Astrocyte (in vitro differentiated cells and primary cell): ENCODE data around the gene ELF1. TPM values are rescaled to one million over a fixed set of nuclear protein-coding genes. Genes with fewer than 3 reads are reported as not detected.

Experiments used
- DNase-seq: peaks from one replicate; pipeline ENCODE4 v3.0.0-alpha.2; 2010; ENCODE audit warnings: low read depth
- FAIRE-seq: peaks from 2 replicates; lab custom pipeline; 2011; peaks lifted over from hg19 to GRCh38; lab: Jason Lieb, UNC
- H2AFZ ChIP-seq: 2 replicates; pipeline ENCODE4 v1.6.0; 2012; ENCODE audit warnings: low read depth, low read length, inconsistent platforms
- H3K27ac ChIP-seq: 2 replicates; pipeline ENCODE4 v1.5.1; 2011; ENCODE audit warnings: low read depth, low read length, inconsistent platforms
- H3K27me3 ChIP-seq: 2 replicates; pipeline ENCODE4 v1.6.0; 2011; ENCODE audit warnings: low read length, inconsistent platforms; ENCODE audit not compliant: insufficient read depth
- H3K36me3 ChIP-seq: 2 replicates; pipeline ENCODE4 v1.5.1; 2011; ENCODE audit warnings: low read length, inconsistent platforms; ENCODE audit not compliant: insufficient read depth
- H3K4me1 ChIP-seq: 2 replicates; pipeline ENCODE4 v1.5.1; 2011; ENCODE audit warnings: low read length, inconsistent platforms; ENCODE audit not compliant: insufficient read depth
- H3K4me2 ChIP-seq: 2 replicates; pipeline ENCODE4 v1.6.0; 2012; ENCODE audit warnings: low read length, inconsistent platforms
- H3K4me3 ChIP-seq: 2 replicates; pipeline ENCODE4 v1.5.1; 2011; ENCODE audit warnings: low read depth, mild to moderate bottlenecking, low read length, inconsistent platforms; ENCODE audit not compliant: insufficient read depth
- H3K79me2 ChIP-seq: 2 replicates; pipeline ENCODE4 v1.6.0; 2012; ENCODE audit warnings: mild to moderate bottlenecking, low read length, inconsistent platforms; ENCODE audit not compliant: insufficient read depth
- H3K9ac ChIP-seq: 2 replicates; pipeline ENCODE4 v1.6.0; 2012; ENCODE audit warnings: mild to moderate bottlenecking, low read length, inconsistent platforms
- H3K9me3 ChIP-seq: 2 replicates; pipeline ENCODE4 v1.5.1; 2012; ENCODE audit warnings: low read depth, mild to moderate bottlenecking, low read length, inconsistent platforms; ENCODE audit not compliant: insufficient read depth
- H4K20me1 ChIP-seq: 2 replicates; pipeline ENCODE4 v1.6.0; 2012; ENCODE audit warnings: low read length, inconsistent platforms; ENCODE audit not compliant: insufficient read depth
- H3K27ac Mint-ChIP-seq: one replicate; pipeline ENCODE4 v1.8.0; 2021; ENCODE audit warnings: mild to moderate bottlenecking, mixed read lengths; ENCODE audit not compliant: unreplicated experiment
- H3K27me3 Mint-ChIP-seq: one replicate; pipeline ENCODE4 v1.8.0; 2021; ENCODE audit warnings: low read depth, mixed read lengths; ENCODE audit not compliant: unreplicated experiment
- H3K36me3 Mint-ChIP-seq: one replicate; pipeline ENCODE4 v1.8.0; 2021; ENCODE audit warnings: low read depth, mixed read lengths; ENCODE audit not compliant: unreplicated experiment
- H3K4me1 Mint-ChIP-seq: one replicate; pipeline ENCODE4 v1.8.0; 2021; ENCODE audit warnings: low read depth, mixed read lengths; ENCODE audit not compliant: unreplicated experiment
- H3K4me3 Mint-ChIP-seq: one replicate; pipeline ENCODE4 v1.8.0; 2021; ENCODE audit warnings: mild to moderate bottlenecking, moderate library complexity, mixed read lengths; ENCODE audit not compliant: unreplicated experiment
- H3K9me3 Mint-ChIP-seq: one replicate; pipeline ENCODE4 v1.8.0; 2021; ENCODE audit warnings: mild to moderate bottlenecking, mixed read lengths; ENCODE audit not compliant: unreplicated experiment
- EZH2 ChIP-seq: IDR thresholded peaks from 2 replicates; pipeline ENCODE4 v1.6.1; 2012; ENCODE audit warnings: mild to moderate bottlenecking, low read length, inconsistent platforms; ENCODE audit not compliant: insufficient read depth
- total RNA-seq: library from RNA; stranded (reverse); gene quantifications from 2 replicates; pipeline ENCODE4 v1.2.1, GENCODE V29; 2021
- TF ChIP-seq, protein P1 (sequence below): IDR thresholded peaks from 2 replicates; pipeline ENCODE4 v1.5.1; 2011; ENCODE audit warnings: low read depth, mild to moderate bottlenecking, inconsistent platforms, low read length, moderate library complexity; ENCODE audit not compliant: insufficient read depth

ELF1 gene
- total RNA-seq, 1 donor from 2014 or later = 75.1 TPM

DNA sequence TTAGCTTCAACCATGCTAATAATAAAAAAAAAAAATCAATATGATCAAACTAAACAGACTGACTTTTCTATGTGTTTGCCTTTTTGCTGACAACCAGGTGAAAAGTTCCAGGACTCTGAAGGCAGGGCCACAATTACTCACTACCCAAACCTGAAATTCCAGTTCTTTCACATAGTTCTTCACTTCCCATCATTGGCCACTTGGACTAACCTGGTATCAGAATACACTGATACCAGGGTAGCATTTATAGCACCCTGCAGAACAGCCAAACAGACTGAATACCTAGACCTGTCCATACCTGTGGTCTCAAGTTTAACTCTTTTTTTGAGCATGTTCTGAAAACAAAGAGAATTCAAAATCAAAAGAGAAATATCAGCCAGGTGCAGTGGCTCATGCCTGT is 25.1 kb downstream of the ELF1 start:
- TF ChIP-seq EZH2 = no peak
- TF ChIP-seq, protein P1, sequence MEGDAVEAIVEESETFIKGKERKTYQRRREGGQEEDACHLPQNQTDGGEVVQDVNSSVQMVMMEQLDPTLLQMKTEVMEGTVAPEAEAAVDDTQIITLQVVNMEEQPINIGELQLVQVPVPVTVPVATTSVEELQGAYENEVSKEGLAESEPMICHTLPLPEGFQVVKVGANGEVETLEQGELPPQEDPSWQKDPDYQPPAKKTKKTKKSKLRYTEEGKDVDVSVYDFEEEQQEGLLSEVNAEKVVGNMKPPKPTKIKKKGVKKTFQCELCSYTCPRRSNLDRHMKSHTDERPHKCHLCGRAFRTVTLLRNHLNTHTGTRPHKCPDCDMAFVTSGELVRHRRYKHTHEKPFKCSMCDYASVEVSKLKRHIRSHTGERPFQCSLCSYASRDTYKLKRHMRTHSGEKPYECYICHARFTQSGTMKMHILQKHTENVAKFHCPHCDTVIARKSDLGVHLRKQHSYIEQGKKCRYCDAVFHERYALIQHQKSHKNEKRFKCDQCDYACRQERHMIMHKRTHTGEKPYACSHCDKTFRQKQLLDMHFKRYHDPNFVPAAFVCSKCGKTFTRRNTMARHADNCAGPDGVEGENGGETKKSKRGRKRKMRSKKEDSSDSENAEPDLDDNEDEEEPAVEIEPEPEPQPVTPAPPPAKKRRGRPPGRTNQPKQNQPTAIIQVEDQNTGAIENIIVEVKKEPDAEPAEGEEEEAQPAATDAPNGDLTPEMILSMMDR = no peak
- Histone ChIP-seq H3K4me3 (no peak overlapping the region), H3K27me3 (no peaks in the 10 kb centered on the region), H2AFZ (no peak overlapping the region), H3K27ac (no peak overlapping the region), H3K9me3 (no peaks in the 10 kb centered on the region), H3K4me2 (no peak overlapping the region), H3K36me3 (no peaks in the 10 kb centered on the region), H3K4me1 (no peaks in the 10 kb centered on the region), H4K20me1 (peaks cover 45% of the 10 kb centered on the region), H3K9ac (no peak overlapping the region), H3K79me2 (peaks cover 29% of the 10 kb centered on the region)
- DNase-seq (no peak), FAIRE-seq (no peak)
- Mint-ChIP-seq H3K4me1 (peaks cover 12% of the 10 kb centered on the region), H3K27me3 (no peaks in the 10 kb centered on the region), H3K9me3 (no peaks in the 10 kb centered on the region), H3K36me3 (peaks cover 2% of the 10 kb centered on the region), H3K4me3 (no peak overlapping the region), H3K27ac (no peak overlapping the region)

DNA sequence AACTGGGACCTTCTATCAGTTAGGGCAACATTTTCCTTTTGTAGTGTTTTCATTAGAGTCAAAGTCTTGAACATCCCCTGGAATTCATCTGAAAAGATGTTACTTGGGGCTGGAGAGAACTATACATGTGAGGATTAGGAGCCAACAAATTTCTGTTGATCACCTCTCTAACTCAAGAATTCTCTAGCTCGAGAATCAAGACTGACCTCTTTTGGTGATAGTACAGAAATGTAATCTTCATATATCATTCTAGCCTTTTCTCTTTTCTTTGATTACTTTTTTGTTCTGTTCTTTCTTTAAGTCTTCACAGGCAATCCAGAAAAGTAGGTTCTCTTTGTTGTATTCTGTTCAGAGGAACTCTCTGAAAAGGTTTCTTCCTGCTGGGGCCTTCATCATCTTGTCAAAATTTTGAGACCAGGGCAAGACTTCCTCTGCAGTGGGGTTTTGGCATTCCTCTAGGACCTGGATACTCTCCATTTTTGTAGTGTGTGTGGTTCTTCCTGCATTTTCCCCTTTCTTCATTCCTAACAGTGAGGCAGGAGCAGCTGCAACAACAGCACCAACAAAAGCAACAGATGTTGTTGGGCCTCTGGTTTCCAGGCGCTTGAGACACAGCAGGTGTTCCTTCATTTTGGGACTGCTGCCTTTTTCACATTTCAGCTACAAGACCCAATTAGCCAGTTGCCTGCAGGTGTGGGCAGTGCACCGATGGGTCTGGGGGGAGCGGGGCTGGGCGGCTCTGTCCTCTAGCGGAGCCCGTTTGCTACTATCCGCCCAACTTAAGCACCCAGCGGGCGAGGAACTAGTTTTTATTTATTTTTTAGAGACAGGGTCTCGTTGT is 26.2 kb downstream of the ELF1 start:
- Histone ChIP-seq H3K9ac (no peak overlapping the region), H3K79me2 (peaks cover 27% of the 10 kb centered on the region), H3K27ac (no peak overlapping the region), H3K4me3 (no peak overlapping the region), H3K36me3 (no peaks in the 10 kb centered on the region), H3K9me3 (no peaks in the 10 kb centered on the region), H3K4me2 (no peak overlapping the region), H3K27me3 (no peaks in the 10 kb centered on the region), H2AFZ (no peak overlapping the region), H4K20me1 (peaks cover 41% of the 10 kb centered on the region), H3K4me1 (no peaks in the 10 kb centered on the region)
- Mint-ChIP-seq H3K27ac (peak overlapping the region; percentile 4), H3K36me3 (peaks cover under 1% of the 10 kb centered on the region), H3K9me3 (no peaks in the 10 kb centered on the region), H3K27me3 (no peaks in the 10 kb centered on the region), H3K4me1 (peaks cover 12% of the 10 kb centered on the region), H3K4me3 (no peak overlapping the region)
- no peak for FAIRE-seq
- TF ChIP-seq, protein P1 = no peak
- no peak for TF ChIP-seq EZH2
- peak; percentile 11 for DNase-seq
